ENCODE results near the gene WDCP.

The WDCP gene

DNA sequence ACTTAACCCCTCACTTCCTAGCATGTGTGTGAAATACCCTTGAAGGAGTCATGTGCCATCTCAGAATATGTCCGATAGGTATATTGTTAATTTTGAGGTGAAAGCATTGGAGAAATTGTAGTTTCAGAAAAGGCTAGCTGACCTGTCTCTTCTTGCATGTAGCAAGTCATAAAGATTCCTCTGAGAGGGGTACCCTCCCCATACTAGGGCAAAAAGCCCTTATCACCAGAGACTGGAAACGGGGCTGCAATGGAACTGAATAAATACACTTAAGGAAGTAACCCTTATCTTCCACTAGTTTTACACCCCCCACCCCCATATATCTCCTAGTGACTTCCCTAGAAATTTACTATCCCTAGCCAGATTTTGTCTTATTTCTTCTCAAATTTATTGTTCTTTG, 30.7 kb upstream of the WDCP start:
- H3K9me3 ChIP-seq = no peaks in the 10 kb centered on the region
- TF ChIP-seq, protein P1, sequence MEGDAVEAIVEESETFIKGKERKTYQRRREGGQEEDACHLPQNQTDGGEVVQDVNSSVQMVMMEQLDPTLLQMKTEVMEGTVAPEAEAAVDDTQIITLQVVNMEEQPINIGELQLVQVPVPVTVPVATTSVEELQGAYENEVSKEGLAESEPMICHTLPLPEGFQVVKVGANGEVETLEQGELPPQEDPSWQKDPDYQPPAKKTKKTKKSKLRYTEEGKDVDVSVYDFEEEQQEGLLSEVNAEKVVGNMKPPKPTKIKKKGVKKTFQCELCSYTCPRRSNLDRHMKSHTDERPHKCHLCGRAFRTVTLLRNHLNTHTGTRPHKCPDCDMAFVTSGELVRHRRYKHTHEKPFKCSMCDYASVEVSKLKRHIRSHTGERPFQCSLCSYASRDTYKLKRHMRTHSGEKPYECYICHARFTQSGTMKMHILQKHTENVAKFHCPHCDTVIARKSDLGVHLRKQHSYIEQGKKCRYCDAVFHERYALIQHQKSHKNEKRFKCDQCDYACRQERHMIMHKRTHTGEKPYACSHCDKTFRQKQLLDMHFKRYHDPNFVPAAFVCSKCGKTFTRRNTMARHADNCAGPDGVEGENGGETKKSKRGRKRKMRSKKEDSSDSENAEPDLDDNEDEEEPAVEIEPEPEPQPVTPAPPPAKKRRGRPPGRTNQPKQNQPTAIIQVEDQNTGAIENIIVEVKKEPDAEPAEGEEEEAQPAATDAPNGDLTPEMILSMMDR (IDR thresholded peaks at IDR 0.05) = no peak
- H3K27ac ChIP-seq = peak overlapping the region; percentile 95
- H3K4me3 ChIP-seq (ENCODE audit: low read depth in 1 of 2, low read length in 1 of 2) = peak overlapping the region; percentile 84 to 100
- peaks cover 32% of the 10 kb centered on the region for H3K36me3 ChIP-seq
- H3K4me1 ChIP-seq (ENCODE audit: control insufficient read depth in 1 of 2, insufficient read depth in 1 of 2, low read depth in 1 of 2, low read length in 1 of 2) = peaks cover 59 to 64% of the 10 kb centered on the region in 2 experiments
- H3K27me3 ChIP-seq = no peaks in the 10 kb centered on the region

DNA sequence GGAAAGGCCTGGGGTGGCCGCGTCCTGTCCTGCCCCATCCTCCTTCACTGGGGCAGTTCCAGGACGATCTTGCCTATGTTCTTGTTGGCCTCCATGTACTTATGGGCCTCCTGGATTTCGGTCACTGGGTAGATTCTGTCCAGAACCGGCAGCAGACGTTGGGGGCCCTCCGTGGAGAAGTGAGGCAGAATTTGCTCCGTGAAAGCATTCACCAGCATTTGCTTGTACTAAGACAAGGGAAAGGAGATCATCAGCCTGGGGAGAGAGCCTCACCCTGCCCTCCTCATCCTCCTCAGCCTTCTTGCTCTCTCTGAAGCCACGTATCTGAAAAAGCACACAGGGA, 30.3 kb upstream of the WDCP start:
- Histone ChIP-seq H3K4me1 (ENCODE audit: control insufficient read depth in 1 of 2, insufficient read depth in 1 of 2, low read depth in 1 of 2, low read length in 1 of 2) (peaks cover 56 to 60% of the 10 kb centered on the region in 2 experiments), H3K27me3 (no peaks in the 10 kb centered on the region), H3K27ac (peak overlapping the region; percentile 95), H3K4me3 (ENCODE audit: low read depth in 1 of 2, low read length in 1 of 2) (peak overlapping the region; percentile 84 to 100), H3K36me3 (peaks cover 32% of the 10 kb centered on the region), H3K9me3 (no peaks in the 10 kb centered on the region)
- TF ChIP-seq, protein P1 (IDR thresholded peaks at IDR 0.05) = no peak

DNA sequence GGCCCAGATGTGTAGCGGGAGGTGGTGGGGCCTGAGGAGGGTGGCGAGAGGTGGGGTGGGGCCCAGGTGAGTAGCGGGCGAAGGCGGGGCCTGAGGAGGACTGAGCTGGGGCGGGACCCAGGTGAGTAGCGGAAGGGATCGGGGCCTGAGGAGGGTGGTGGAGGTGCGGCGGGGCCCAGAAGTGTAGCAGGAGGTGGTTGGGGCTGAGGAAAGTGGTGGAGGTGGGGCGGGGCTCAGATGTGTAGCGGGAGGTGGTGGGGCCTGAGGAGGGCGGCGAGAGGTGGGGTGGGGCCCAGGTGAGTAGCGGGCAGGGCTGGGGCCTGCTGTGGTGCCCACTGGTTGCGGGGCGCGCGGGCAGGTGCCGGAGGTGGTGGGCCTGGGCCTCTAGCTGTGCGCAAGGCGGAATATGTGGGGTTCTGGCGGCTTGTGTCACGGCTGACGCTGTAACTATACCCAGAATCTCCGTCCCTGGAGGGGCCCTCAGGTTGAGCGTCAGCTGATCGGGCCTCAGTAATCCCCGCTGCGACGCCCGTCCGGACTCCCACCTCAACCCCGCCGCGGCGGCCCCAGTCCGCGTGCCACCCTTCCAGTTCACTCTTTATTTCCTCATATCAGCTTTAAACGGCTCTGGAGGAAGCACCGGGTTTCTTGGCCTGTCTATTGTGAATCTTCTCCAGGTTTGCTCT, 29.8 kb upstream of the WDCP start:
- Histone ChIP-seq H3K4me1 (ENCODE audit: control insufficient read depth in 1 of 2, insufficient read depth in 1 of 2, low read depth in 1 of 2, low read length in 1 of 2) (peaks cover 51 to 55% of the 10 kb centered on the region in 2 experiments), H3K27me3 (no peaks in the 10 kb centered on the region), H3K4me3 (ENCODE audit: low read depth in 1 of 2, low read length in 1 of 2) (peak overlapping the region; percentile 84 to 100), H3K36me3 (peaks cover 37% of the 10 kb centered on the region), H3K9me3 (no peaks in the 10 kb centered on the region), H3K27ac (peak overlapping the region; percentile 95)
- TF ChIP-seq, protein P1 (IDR thresholded peaks at IDR 0.05) = no peak

DNA sequence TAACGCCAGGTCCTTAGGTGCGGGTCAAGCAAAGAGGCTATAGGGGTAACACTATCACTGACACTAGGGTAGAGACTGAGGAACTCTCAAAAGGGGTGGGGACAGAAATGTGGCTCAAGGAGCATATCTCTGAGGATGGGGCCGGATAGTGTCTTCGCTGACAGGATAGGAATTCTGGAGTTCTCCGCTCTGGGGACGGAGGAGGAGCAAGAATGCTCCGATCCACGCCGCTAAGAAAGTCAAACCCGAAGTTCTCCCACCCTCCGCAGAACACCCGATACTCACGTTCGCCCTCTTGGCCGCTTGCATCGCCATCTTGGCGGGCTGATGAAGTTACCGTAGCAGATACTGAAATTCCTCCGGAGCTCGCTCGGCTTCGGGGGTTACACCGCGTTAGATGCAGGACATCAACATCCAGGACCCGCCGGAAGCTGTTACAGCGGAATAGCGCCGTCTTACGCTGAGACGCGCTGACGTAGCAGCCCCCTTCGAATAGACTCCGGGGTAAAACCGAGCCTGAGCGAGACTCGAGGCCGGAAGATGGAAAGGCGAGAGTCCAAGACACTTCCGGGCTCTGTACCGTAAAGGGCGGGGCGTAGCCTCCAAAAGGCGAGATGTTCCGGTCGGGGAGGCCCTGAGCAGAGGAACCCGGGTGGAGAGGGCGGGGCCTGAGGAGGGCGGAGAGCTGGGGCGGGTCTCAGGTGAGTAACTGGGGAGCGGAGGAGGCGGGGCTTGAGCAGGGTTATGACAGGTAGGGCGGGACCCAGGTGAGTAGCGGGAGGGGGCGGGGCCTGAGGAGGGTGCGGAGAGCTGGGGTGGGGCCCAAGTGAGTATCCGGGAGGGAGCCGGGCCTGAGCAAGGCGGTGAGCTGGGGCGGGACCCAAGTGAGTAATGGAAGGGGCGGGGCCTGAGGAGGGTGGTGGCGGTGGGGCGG, 29.0 kb upstream of the WDCP start, which contains the start of gene SF3B6:
TSS of gene SF3B6 (minus strand) at position 412 of the 934 bp plus-strand sequence. CDS start at position 315, 97 bp downstream.
- H3K4me3 ChIP-seq (ENCODE audit: low read depth in 1 of 2, low read length in 1 of 2) = peak within 1 kb of the TSS; percentile 84 to 100
- TF ChIP-seq, protein P1 (IDR thresholded peaks at IDR 0.05) = no peak
- H3K4me1 ChIP-seq (ENCODE audit: control insufficient read depth in 1 of 2, insufficient read depth in 1 of 2, low read depth in 1 of 2, low read length in 1 of 2) = peaks cover 42 to 47% of the 10 kb centered on the region in 2 experiments
- no peaks in the 10 kb centered on the region for H3K9me3 ChIP-seq
- H3K27me3 ChIP-seq = no peaks in the 10 kb centered on the region
- H3K27ac ChIP-seq = peak within 1 kb of the TSS; percentile 95
- peaks cover 45% of the 10 kb centered on the region for H3K36me3 ChIP-seq

DNA sequence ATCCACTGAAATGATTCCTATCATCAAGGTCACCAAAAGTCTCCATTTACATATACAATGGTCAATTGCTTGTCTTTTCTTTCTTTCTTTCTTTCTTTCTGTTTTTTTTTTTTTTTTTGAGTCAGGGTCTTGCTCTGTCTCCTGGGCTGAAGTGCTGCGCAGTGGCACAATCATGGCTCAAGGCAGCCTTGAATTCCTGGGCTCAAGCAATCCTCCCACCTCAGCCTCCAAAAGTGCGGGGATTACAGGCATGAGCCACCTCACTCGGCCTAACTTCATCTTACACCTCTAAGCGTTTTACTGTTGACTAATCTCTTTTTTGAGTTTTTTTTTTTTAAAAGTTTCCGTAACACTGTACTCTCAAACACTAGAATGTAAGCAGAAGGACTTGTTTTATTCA, 28.1 kb upstream of the WDCP start:
- Histone ChIP-seq H3K27me3 (no peaks in the 10 kb centered on the region), H3K4me3 (ENCODE audit: low read depth in 1 of 2, low read length in 1 of 2) (peak overlapping the region; percentile 84 to 100), H3K9me3 (no peaks in the 10 kb centered on the region), H3K4me1 (ENCODE audit: control insufficient read depth in 1 of 2, insufficient read depth in 1 of 2, low read depth in 1 of 2, low read length in 1 of 2) (peaks cover 33 to 38% of the 10 kb centered on the region in 2 experiments), H3K36me3 (peaks cover 48% of the 10 kb centered on the region), H3K27ac (peak overlapping the region; percentile 95)
- TF ChIP-seq, protein P1 (IDR thresholded peaks at IDR 0.05) = no peak
